NB4 (cell line): ENCODE results near the gene NPY2R.

ENCODE experiments used
- DNase-seq: peaks from one replicate; pipeline ENCODE4 v3.0.0; 2010; ENCODE audit warnings: low read depth
- H3K4me3 ChIP-seq: one replicate; pipeline ENCODE4 v1.5.1; 2011; ENCODE audit warnings: mild to moderate bottlenecking, low read depth, low read length, moderate library complexity
- CTCF ChIP-seq: IDR thresholded peaks from one replicate; pipeline ENCODE4 v1.5.1; 2012; ENCODE audit warnings: low read depth, low read length
- MAX ChIP-seq: IDR thresholded peaks from 2 replicates; pipeline ENCODE4 v1.6.1; 2011; ENCODE audit warnings: low read depth, low read length
- MYC ChIP-seq: IDR thresholded peaks from 2 replicates; pipeline ENCODE4 v1.6.1; 2011; ENCODE audit warnings: low read depth, low read length
- POLR2A ChIP-seq: IDR thresholded peaks from 2 replicates; pipeline ENCODE4 v1.6.1; 2011; ENCODE audit warnings: mild to moderate bottlenecking; ENCODE audit not compliant: insufficient read length; ENCODE audit errors: extremely low read depth

The NPY2R gene

GRCh38 chr4:155208258-155209054 lies at the start of gene NPY2R:
Gene NPY2R, plus strand, starts transcription at chr4:155208636. Its CDS starts 5,304 bp downstream, at chr4:155213940.
- TF ChIP-seq POLR2A (no peak), MYC (no peak)
- H3K4me3 ChIP-seq: no peak within 1 kb of the TSS
- no peak for DNase-seq

- no peak for DNase-seq
- no peak for TF ChIP-seq POLR2A
- no peak for TF ChIP-seq MAX
- TF ChIP-seq CTCF: no peak
- TF ChIP-seq MYC: no peak
- no peak overlapping the region for H3K4me3 ChIP-seq
Observed at GRCh38 chr4:155161357-155161756, 47.1 kb upstream of the NPY2R start.

- no peak for DNase-seq
- TF ChIP-seq MYC (no peak), POLR2A (no peak), MAX (no peak), CTCF (no peak)
- no peak overlapping the region for H3K4me3 ChIP-seq
Observed at GRCh38 chr4:155164718-155165117, 43.7 kb upstream of the NPY2R start.

GRCh38 chr4:155170569-155170968 lies 37.9 kb upstream of the NPY2R start:
- no peak for DNase-seq
- TF ChIP-seq MYC (no peak), CTCF (no peak)
- no peak overlapping the region for H3K4me3 ChIP-seq

- no peak overlapping the region for H3K4me3 ChIP-seq
- TF ChIP-seq CTCF (no peak), MAX (no peak), POLR2A (no peak), MYC (no peak)
- DNase-seq: no peak
Observed at GRCh38 chr4:155173371-155173770, 35.1 kb upstream of the NPY2R start.

GRCh38 chr4:155174668-155175067 lies 33.8 kb upstream of the NPY2R start:
- no peak overlapping the region for H3K4me3 ChIP-seq
- TF ChIP-seq CTCF (no peak), MAX (no peak), MYC (no peak), POLR2A (no peak)
- no peak for DNase-seq
